Peyer's patch (tissue), 4 donors: Measurements from ENCODE around the gene UBE2D2.

Experiments used
- CTCF ChIP-seq, 6 experiments: fragments of 450-650 bp in 4 of 6; fragments of 200-600 bp in 2 of 6; sonication (generic) in 1 of 6; IDR thresholded peaks; one replicate each; pipeline ENCODE4 v1.5.1; 2017 to 2019; ENCODE audit warnings: antibody characterized with exemption in 6 of 6, mild to moderate bottlenecking in 3 of 6, moderate library complexity in 1 of 6
- POLR2A ChIP-seq, 2 donors: fragments of 450-650 bp; IDR thresholded peaks; one replicate each; pipeline ENCODE4 v1.5.1; 2017; ENCODE audit warnings: antibody characterized with exemption in 2 of 2, mild to moderate bottlenecking in 2 of 2, moderate library complexity in 2 of 2

GRCh38 chr5:139650031-139650688, 89.0 kb downstream of the UBE2D2 start:
- TF ChIP-seq CTCF (IDR thresholded peaks at IDR 0.05) (peak in 5 of 6 experiments; percentile 23 to 55 (median 38)), POLR2A (IDR thresholded peaks at IDR 0.05) (no peak)
